Spleen (tissue), 11 donors: Measurements from ENCODE around the gene THSD7A. TPM values are rescaled to one million over a fixed set of nuclear protein-coding genes. Genes with fewer than 3 reads are reported as not detected.

Source experiments
- DNase-seq: peaks from one replicate; pipeline ENCODE4 v3.0.0-alpha.2; 2020
- H3K27ac ChIP-seq, 8 donors: fragments of 200-600 bp; sonication (generic) in 7 of 8; 1 replicate in 4 of 8; 2 replicates in 4 of 8; pipeline versions ENCODE4 v1.5.0 to v1.8.0; 2016 to 2021; ENCODE audit warnings: inconsistent platforms in 4 of 8, mild to moderate bottlenecking in 4 of 8, moderate library complexity in 1 of 8
- H3K27me3 ChIP-seq, 7 donors: fragments of 200-600 bp; sonication (generic) in 6 of 7; replicated peaks in 1 of 7; 1 replicate in 4 of 7; 2 replicates in 3 of 7; pipeline versions ENCODE4 v1.5.0 to v1.8.0; 2016 to 2021; ENCODE audit warnings: inconsistent platforms in 3 of 7, mild to moderate bottlenecking in 1 of 7
- H3K36me3 ChIP-seq, 6 donors: fragments of 200-600 bp; sonication (generic) in 5 of 6; 1 replicate in 4 of 6; 2 replicates in 2 of 6; pipeline versions ENCODE4 v1.5.0 to v1.8.0; 2016 to 2021; ENCODE audit warnings: inconsistent platforms in 2 of 6
- H3K4me1 ChIP-seq, 6 donors: fragments of 200-600 bp; sonication (generic) in 5 of 6; 1 replicate in 3 of 6; 2 replicates in 3 of 6; pipeline versions ENCODE4 v1.5.0 to v1.8.0; 2016 to 2021; ENCODE audit warnings: inconsistent platforms in 3 of 6
- H3K4me3 ChIP-seq, 8 donors: fragments of 200-600 bp; sonication (generic) in 7 of 8; 1 replicate in 4 of 8; 2 replicates in 4 of 8; pipeline versions ENCODE4 v1.5.0 to v1.8.0; 2016 to 2021; ENCODE audit warnings: inconsistent platforms in 4 of 8, mild to moderate bottlenecking in 4 of 8, moderate library complexity in 2 of 8
- H3K9me3 ChIP-seq, 8 donors: fragments of 200-600 bp; sonication (generic) in 7 of 8; 1 replicate in 4 of 8; 2 replicates in 4 of 8; pipeline versions ENCODE4 v1.5.0 to v1.8.0; 2016 to 2021; ENCODE audit warnings: inconsistent platforms in 4 of 8
- POLR2A ChIP-seq, 3 donors: fragments of 450-650 bp; IDR thresholded peaks; one replicate each; pipeline ENCODE4 v1.5.1; 2017; ENCODE audit warnings: antibody characterized with exemption in 3 of 3, mild to moderate bottlenecking in 1 of 3
- POLR2AphosphoS5 ChIP-seq, 3 donors: sonication (generic); formaldehyde crosslinking; IDR thresholded peaks; one replicate each; pipeline ENCODE4 v1.5.1; 2017; ENCODE audit warnings: antibody characterized with exemption in 3 of 3
- WGBS, 5 donors: extraction: QIAGEN DNeasy Blood & Tissue Kit in 3 of 5; methylation state at CpG; one replicate each; pipeline versions ENCODE4 v1.1.5 to v1.1.7; 2013 to 2018; 5-methylcytosine and 5-hydroxymethylcytosine counted together
- intact Hi-C: fragments of 100-400 bp; cut with DNase I; formaldehyde crosslinking; loops from one replicate; pipeline ENCODE4 v1.15.0; 2023; ENCODE audit warnings: low total_unique reads
- polyA plus RNA-seq, 3 donors: library from polyadenylated mRNA; stranded (reverse); fragments of 200-250 nt; gene quantifications; one replicate each; pipeline ENCODE4 v1.2.1, GENCODE V29; 2013
- total RNA-seq, 7 donors: library from RNA; depleted of rRNA in 3 of 7; stranded (reverse); fragments of >200 nt in 3 of 7; fragmentation: NEBNext Ultra II Directional in 4 of 7; extraction: Animal tissue kit (Norgen Biotek cat#: 25700) in 4 of 7; gene quantifications; one replicate each; pipeline versions ENCODE4 v1.1.0 to v1.2.1, GENCODE V29; 2016 to 2021
- TF ChIP-seq, protein P1 (sequence below), 11 experiments: fragments of 200-600 bp in 7 of 11; fragments of 450-650 bp in 4 of 11; sonication (generic) in 4 of 11; IDR thresholded peaks in 8 of 11; conservative IDR thresholded peaks in 3 of 11; 1 replicate in 7 of 11; 2 replicates in 4 of 11; pipeline versions ENCODE4 v1.4.0 to v1.8.0; 2016 to 2021; ENCODE audit warnings: antibody characterized with exemption in 11 of 11, inconsistent platforms in 4 of 11, mild to moderate bottlenecking in 1 of 11
- donor health status: healthy with polysubstance abuse.
- donor health status: DM: no; HTN: no; CAD: no; lungs with moderate emphysema.
- donor health status: DM: no; HTN: no; CAD: no.
- donor health status: Bipolar disorder and iron deficiency.
- donor health status: healthy.
- donor health status: DM: no; HTN: no; CAD: no.
- donor health status: DM: yes; HTN: yes; CAD: no.

THSD7A gene
- total and polyA plus RNA-seq, 10 donors = 0.29 to 8.7 (median 4.2) TPM

- WGBS, 5 donors = 77 to 89% (median 85%) methylated on average over 7 of the region's 7 CpGs
- intact Hi-C loops = no loop called here
- Histone ChIP-seq H3K4me1 (no peaks in the 10 kb centered on the region), H3K4me3 (no peak overlapping the region), H3K36me3 (no peaks in the 10 kb centered on the region), H3K27me3 (no peaks in the 10 kb centered on the region), H3K9me3 (no peaks in the 10 kb centered on the region), H3K27ac (no peak overlapping the region)
- DNase-seq = no peak
- TF ChIP-seq, protein P1, sequence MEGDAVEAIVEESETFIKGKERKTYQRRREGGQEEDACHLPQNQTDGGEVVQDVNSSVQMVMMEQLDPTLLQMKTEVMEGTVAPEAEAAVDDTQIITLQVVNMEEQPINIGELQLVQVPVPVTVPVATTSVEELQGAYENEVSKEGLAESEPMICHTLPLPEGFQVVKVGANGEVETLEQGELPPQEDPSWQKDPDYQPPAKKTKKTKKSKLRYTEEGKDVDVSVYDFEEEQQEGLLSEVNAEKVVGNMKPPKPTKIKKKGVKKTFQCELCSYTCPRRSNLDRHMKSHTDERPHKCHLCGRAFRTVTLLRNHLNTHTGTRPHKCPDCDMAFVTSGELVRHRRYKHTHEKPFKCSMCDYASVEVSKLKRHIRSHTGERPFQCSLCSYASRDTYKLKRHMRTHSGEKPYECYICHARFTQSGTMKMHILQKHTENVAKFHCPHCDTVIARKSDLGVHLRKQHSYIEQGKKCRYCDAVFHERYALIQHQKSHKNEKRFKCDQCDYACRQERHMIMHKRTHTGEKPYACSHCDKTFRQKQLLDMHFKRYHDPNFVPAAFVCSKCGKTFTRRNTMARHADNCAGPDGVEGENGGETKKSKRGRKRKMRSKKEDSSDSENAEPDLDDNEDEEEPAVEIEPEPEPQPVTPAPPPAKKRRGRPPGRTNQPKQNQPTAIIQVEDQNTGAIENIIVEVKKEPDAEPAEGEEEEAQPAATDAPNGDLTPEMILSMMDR (IDR thresholded peaks at IDR 0.05 in 8 of 11, conservative IDR thresholded peaks at IDR 0.05 in 3 of 11) = no peak
Observed at GRCh38 chr7:11726001-11726793, 105.8 kb downstream of the THSD7A start.

DNA sequence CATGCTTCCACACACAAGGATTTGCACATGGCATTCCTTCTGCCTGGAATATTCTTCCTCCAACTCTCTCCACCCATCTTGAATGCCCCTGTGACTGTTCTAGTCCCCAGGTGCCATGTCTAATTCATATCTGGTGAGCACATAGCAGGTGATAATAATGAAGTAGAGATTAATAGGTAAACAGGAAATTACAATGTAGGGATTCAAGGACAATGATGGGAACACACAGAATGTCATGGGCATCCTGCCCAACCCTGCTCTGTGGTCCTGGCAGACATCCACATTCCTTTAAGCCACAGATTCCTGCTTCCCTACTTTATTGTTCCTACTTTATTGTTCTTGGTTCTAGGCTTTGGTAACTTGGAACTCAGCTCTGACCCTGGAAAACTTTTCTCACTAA, 115.8 kb downstream of the THSD7A start:
- DNase-seq = no peak
- H3K9me3 ChIP-seq = no peaks in the 10 kb centered on the region
- no peak overlapping the region for H3K27ac ChIP-seq
- H3K4me3 ChIP-seq = no peak overlapping the region
- H3K36me3 ChIP-seq = no peaks in the 10 kb centered on the region
- H3K4me1 ChIP-seq = no peaks in the 10 kb centered on the region
- TF ChIP-seq POLR2AphosphoS5 (IDR thresholded peaks at IDR 0.05) (no peak), POLR2A (IDR thresholded peaks at IDR 0.05) (no peak)
- TF ChIP-seq, protein P1 (IDR thresholded peaks at IDR 0.05 in 8 of 11, conservative IDR thresholded peaks at IDR 0.05 in 3 of 11) = no peak
- intact Hi-C loops = no loop called here
- no peaks in the 10 kb centered on the region for H3K27me3 ChIP-seq

DNA sequence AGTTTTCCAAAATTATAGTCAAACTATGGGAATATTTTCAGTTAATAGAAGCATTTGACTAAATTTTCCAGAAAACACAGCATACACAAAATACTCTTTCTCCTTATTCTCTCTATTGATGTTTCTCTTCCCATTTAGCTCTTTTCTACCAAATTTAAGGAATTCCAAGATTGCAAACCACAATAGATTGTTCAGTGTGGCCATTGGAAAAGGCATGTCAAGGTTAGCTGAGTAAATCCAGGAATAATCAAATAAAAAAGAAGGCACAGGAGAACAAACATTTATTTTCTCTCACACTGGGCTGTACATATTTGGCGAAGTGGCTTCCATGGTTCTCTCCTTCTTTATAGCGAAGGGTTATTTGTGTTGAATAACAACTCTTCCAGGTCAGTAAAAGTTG, 117.3 kb downstream of the THSD7A start:
- 88 to 97% (median 94%) methylated on average over 2 of the region's 2 CpGs for WGBS, 5 donors
- H3K27me3 ChIP-seq = no peaks in the 10 kb centered on the region
- H3K4me3 ChIP-seq = no peak overlapping the region
- no peak for DNase-seq
- TF ChIP-seq POLR2A (IDR thresholded peaks at IDR 0.05) (no peak), POLR2AphosphoS5 (IDR thresholded peaks at IDR 0.05) (no peak)
- TF ChIP-seq, protein P1 (IDR thresholded peaks at IDR 0.05 in 8 of 11, conservative IDR thresholded peaks at IDR 0.05 in 3 of 11) = no peak
- intact Hi-C loops = no loop called here
- H3K4me1 ChIP-seq = no peaks in the 10 kb centered on the region
- H3K9me3 ChIP-seq = no peaks in the 10 kb centered on the region
- H3K36me3 ChIP-seq = no peaks in the 10 kb centered on the region
- no peak overlapping the region for H3K27ac ChIP-seq

- no peaks in the 10 kb centered on the region for H3K36me3 ChIP-seq
- H3K4me1 ChIP-seq = no peaks in the 10 kb centered on the region
- H3K27me3 ChIP-seq = no peaks in the 10 kb centered on the region
- WGBS, 5 donors = 33 to 64% (median 52%) methylated on average over 1 of the region's 1 CpG
- no peak overlapping the region for H3K4me3 ChIP-seq
- DNase-seq = no peak
- H3K27ac ChIP-seq = no peak overlapping the region
- no peaks in the 10 kb centered on the region for H3K9me3 ChIP-seq
- intact Hi-C loops = no loop called here
- TF ChIP-seq POLR2AphosphoS5 (IDR thresholded peaks at IDR 0.05) (no peak), POLR2A (IDR thresholded peaks at IDR 0.05) (no peak)
- TF ChIP-seq, protein P1 (IDR thresholded peaks at IDR 0.05 in 8 of 11, conservative IDR thresholded peaks at IDR 0.05 in 3 of 11) = no peak
Observed at GRCh38 chr7:11714205-11714604, 117.8 kb downstream of the THSD7A start.
